HG02610 (cell line): ENCODE measurements around the gene PRSS22.

ENCODE experiments used
- ATAC-seq: cut with Tn5 transposase; IDR thresholded peaks from one replicate; pipeline ENCODE4 v1.9.1; 2021; ENCODE audit warnings: mild to moderate bottlenecking, moderate library complexity; ENCODE audit not compliant: unreplicated experiment

The PRSS22 gene

GRCh38 chr16:2852731-2853507 lies 5.1 kb downstream of the PRSS22 start:
- no peak for ATAC-seq

- no peak for ATAC-seq
Observed at GRCh38 chr16:2852003-2852730, 5.8 kb downstream of the PRSS22 start.

- ATAC-seq = no peak
Observed at GRCh38 chr16:2848933-2849725, 8.8 kb downstream of the PRSS22 start.

- no peak for ATAC-seq
Observed at GRCh38 chr16:2846511-2847310, 11.3 kb downstream of the PRSS22 start.

GRCh38 chr16:2845116-2845515 lies 12.9 kb downstream of the PRSS22 start:
- ATAC-seq = no peak

- no peak for ATAC-seq
Observed at GRCh38 chr16:2843526-2843925, 14.4 kb downstream of the PRSS22 start.

GRCh38 chr16:2842340-2843000 lies 15.5 kb downstream of the PRSS22 start:
- no peak for ATAC-seq

GRCh38 chr16:2841606-2842339 lies 16.2 kb downstream of the PRSS22 start:
- no peak for ATAC-seq

GRCh38 chr16:2840914-2841313 lies 17.1 kb downstream of the PRSS22 start:
- no peak for ATAC-seq

- no peak for ATAC-seq
Observed at GRCh38 chr16:2839650-2840450, 18.1 kb downstream of the PRSS22 start.

GRCh38 chr16:2838928-2839327 lies 19.0 kb downstream of the PRSS22 start:
- no peak for ATAC-seq

- no peak for ATAC-seq
Observed at GRCh38 chr16:2836646-2837508, 21.1 kb downstream of the PRSS22 start.

- no peak for ATAC-seq
Observed at GRCh38 chr16:2835638-2836493, 22.1 kb downstream of the PRSS22 start.

GRCh38 chr16:2834968-2835367 lies 23.0 kb downstream of the PRSS22 start:
- no peak for ATAC-seq

GRCh38 chr16:2833776-2834175 lies 24.2 kb downstream of the PRSS22 start:
- no peak for ATAC-seq

GRCh38 chr16:2831203-2831602 lies 26.8 kb downstream of the PRSS22 start:
- no peak for ATAC-seq

- ATAC-seq = no peak
Observed at GRCh38 chr16:2830355-2830695, 27.6 kb downstream of the PRSS22 start.
